IPS-18c (cell line): ENCODE data around the gene UBL4B.

Source experiments
- H3K4me3 ChIP-seq: 2 replicates; pipeline ENCODE4 v1.7.0; 2013; ENCODE audit warnings: low read depth, mild to moderate bottlenecking, low read length, moderate library complexity; ENCODE audit not compliant: insufficient read depth
- H3K9me3 ChIP-seq: one replicate; pipeline ENCODE4 v1.6.1; 2013; ENCODE audit warnings: mild to moderate bottlenecking, low read length, moderate library complexity; ENCODE audit not compliant: control insufficient read depth, insufficient read depth

UBL4B gene

GRCh38 chr1:110133436-110133835 lies 21.2 kb downstream of the UBL4B start:
- Histone ChIP-seq H3K4me3 (no peak overlapping the region), H3K9me3 (peaks cover 3% of the 10 kb centered on the region)

GRCh38 chr1:110134050-110134595 lies 21.9 kb downstream of the UBL4B start:
- H3K9me3 ChIP-seq = peaks cover 3% of the 10 kb centered on the region
- no peak overlapping the region for H3K4me3 ChIP-seq

GRCh38 chr1:110135246-110135645 lies 23.0 kb downstream of the UBL4B start:
- Histone ChIP-seq H3K9me3 (peaks cover 3% of the 10 kb centered on the region), H3K4me3 (no peak overlapping the region)

GRCh38 chr1:110135666-110136065 lies 23.4 kb downstream of the UBL4B start:
- H3K4me3 ChIP-seq = no peak overlapping the region
- peaks cover 3% of the 10 kb centered on the region for H3K9me3 ChIP-seq

- no peak overlapping the region for H3K4me3 ChIP-seq
Measured at GRCh38 chr1:110136911-110137310, 24.7 kb downstream of the UBL4B start.

GRCh38 chr1:110138956-110139355 lies 26.7 kb downstream of the UBL4B start:
- H3K4me3 ChIP-seq = no peak overlapping the region

More at GRCh38 chr1:110136911-110137310, 24.7 kb downstream of the UBL4B start:
- H3K9me3 ChIP-seq = peaks cover 3% of the 10 kb centered on the region

GRCh38 chr1:110144366-110144765 lies 32.1 kb downstream of the UBL4B start:
- H3K4me3 ChIP-seq = no peak overlapping the region
- H3K9me3 ChIP-seq = peaks cover 2% of the 10 kb centered on the region

More at GRCh38 chr1:110138956-110139355, 26.7 kb downstream of the UBL4B start:
- H3K9me3 ChIP-seq = peaks cover 3% of the 10 kb centered on the region

- H3K9me3 ChIP-seq = peaks cover 2% of the 10 kb centered on the region
- H3K4me3 ChIP-seq = no peak overlapping the region
Measured at GRCh38 chr1:110148961-110149360, 36.7 kb downstream of the UBL4B start.

GRCh38 chr1:110150330-110151174 lies 38.3 kb downstream of the UBL4B start, which contains the start of gene SLC6A17:
SLC6A17 (plus strand) TSS chr1:110150494; CDS start chr1:110166930, 16,436 bp downstream.
- no peaks in the 10 kb centered on the region for H3K9me3 ChIP-seq
- H3K4me3 ChIP-seq = peak within 1 kb of the TSS; percentile 63

GRCh38 chr1:110151175-110151669 lies 39.0 kb downstream of the UBL4B start:
- Histone ChIP-seq H3K4me3 (peak overlapping the region; percentile 63), H3K9me3 (no peaks in the 10 kb centered on the region)

GRCh38 chr1:110152133-110152785 lies 40.0 kb downstream of the UBL4B start:
- no peak overlapping the region for H3K4me3 ChIP-seq
- H3K9me3 ChIP-seq = no peaks in the 10 kb centered on the region

GRCh38 chr1:110153407-110153950 lies 41.2 kb downstream of the UBL4B start:
- H3K9me3 ChIP-seq = no peaks in the 10 kb centered on the region
- no peak overlapping the region for H3K4me3 ChIP-seq

- Histone ChIP-seq H3K9me3 (no peaks in the 10 kb centered on the region), H3K4me3 (no peak overlapping the region)
Measured at GRCh38 chr1:110155878-110156522, 43.8 kb downstream of the UBL4B start.

- H3K4me3 ChIP-seq = no peak overlapping the region
- no peaks in the 10 kb centered on the region for H3K9me3 ChIP-seq
Measured at GRCh38 chr1:110158261-110158660, 46.0 kb downstream of the UBL4B start.

GRCh38 chr1:110159168-110159567 lies 46.9 kb downstream of the UBL4B start:
- H3K9me3 ChIP-seq = no peaks in the 10 kb centered on the region
- no peak overlapping the region for H3K4me3 ChIP-seq

- H3K9me3 ChIP-seq = no peaks in the 10 kb centered on the region
- H3K4me3 ChIP-seq = no peak overlapping the region
Measured at GRCh38 chr1:110160538-110161100, 48.4 kb downstream of the UBL4B start.

- Histone ChIP-seq H3K9me3 (no peaks in the 10 kb centered on the region), H3K4me3 (no peak overlapping the region)
Measured at GRCh38 chr1:110161165-110161564, 48.9 kb downstream of the UBL4B start.
